Activated gamma-delta T cell (primary cell): ENCODE measurements around the gene DCXR.
A peak's percentile ranks its signal among the peaks of the same experiment; 100 is the strongest.

ENCODE experiments used
- DNase-seq: peaks from one replicate; lab custom pipeline; 2025; lab: John Stamatoyannopoulos, UW

DCXR gene

DNA sequence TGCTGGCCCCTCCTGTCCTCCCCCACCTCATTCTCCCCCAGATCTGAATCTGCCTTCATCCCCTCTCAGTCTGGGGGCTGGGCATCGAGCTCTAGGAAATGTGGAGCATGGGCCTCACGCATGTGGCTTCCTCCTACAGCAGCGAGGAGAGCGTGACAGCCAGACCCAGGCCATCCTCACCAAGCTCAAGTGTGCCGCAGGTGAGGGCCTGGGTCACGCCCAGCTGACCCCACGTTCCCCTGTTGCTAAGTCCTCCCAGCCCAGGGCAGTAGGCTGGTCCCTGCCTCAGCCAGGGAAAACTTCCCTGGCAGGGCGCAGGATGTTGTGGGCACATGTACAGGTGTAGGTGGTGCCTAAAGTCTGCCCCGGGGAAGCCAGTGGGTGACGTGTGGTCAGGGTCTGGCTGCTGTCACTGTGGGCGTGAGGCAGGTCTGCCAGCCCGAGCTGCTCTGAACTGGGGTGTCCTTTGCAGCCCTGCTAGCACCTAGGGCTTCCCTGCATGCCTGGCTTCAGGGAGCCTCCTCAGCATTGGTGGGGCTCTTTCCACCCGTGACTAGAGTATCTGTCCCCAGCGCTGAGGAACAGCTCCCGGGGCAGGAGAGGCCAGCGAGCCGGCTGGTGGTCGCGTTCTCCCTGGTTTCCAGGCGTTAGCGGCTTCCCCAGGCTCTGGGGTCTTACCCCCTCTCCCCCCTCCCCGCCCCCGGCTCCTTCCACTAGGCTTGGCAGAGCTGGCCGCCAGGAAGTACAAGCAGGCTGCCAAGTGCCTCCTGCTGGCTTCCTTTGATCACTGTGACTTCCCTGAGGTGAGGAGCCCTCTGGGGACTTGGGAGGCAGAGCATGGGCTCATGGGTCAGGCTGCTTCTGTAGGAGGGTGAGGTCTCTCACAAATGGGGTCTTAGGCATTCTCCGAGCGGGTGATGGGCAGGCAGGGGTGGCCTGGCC lies 17.8 kb upstream of the DCXR start:
- no peak for DNase-seq

DNA sequence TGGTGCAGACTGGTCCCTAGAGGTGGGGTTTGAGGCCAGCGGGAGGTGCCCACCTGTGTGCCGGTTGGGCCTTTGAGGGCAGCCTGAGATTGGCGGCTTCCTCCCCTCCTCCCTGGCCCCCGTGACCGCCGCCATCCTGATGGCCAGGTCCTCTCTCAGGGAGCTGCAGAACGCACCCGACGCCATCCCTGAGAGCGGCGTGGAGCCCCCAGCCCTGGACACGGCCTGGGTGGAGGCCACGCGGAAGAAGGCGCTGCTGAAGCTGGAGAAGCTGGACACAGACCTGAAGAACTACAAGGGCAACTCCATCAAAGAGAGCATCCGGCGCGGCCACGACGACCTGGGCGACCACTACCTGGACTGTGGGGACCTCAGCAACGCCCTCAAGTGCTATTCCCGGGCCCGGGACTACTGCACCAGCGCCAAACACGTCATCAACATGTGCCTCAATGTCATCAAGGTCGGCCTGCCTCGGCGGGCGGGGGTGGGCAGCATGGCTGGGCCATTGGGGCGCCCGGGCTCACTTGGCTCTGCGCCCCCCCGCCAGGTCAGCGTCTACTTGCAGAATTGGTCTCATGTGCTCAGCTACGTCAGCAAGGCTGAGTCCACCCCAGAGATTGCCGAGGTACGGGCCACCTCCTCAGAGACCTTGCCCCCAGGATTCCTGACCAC lies 17.0 kb upstream of the DCXR start:
- DNase-seq, result no peak

DNA sequence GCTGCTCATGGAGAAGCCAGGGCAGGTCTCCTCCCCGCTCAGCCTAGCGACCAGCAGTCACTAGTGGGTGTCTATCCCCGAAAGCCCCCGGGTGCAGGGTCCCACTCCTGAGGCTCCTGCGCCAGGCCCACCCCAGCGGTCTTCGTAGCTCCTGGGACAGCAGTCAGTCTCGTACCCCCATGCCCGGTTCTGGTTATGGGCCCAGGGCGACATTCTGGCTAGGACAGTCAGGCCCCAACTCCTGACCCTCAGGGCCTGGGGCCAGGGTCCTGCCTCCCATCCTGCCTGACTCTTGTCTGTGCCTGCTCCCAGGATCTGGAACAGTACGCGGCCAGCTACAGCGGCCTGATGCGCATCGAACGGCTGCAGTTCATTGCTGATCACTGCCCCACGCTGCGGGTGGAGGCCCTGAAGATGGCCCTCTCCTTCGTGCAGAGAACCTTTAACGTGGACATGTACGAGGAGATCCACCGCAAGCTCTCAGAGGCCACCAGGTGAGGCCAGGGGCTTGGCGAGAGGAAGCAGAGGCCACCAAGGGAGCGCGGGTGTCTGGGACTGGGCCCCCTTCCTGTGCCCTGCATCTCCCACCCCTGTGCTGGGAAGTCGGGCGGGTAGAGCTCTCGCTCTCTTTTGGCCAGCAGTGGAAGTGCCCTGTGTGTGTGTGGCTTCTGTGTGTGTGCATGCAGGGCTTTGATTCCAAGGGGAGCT lies 16.2 kb upstream of the DCXR start:
- no peak for DNase-seq

DNA sequence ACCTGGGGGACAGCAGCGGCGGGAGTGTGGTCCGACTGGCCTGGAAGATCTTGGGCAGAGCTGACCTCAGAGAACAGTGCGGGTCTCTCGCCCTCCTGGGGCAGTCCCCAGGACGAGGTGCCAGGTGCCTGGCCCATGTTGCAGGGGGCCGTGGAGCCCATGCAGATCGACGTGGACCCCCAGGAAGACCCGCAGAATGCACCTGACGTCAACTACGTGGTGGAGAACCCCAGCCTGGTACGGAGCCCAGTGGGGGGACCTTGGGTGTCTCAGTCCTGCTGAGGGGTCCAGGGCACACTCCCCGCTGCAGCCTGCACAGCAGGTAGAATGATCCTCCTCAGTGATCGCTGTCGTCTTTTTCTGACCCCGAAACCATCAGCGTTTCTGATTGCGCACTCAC lies 15.6 kb upstream of the DCXR start:
- no peak for DNase-seq

DNA sequence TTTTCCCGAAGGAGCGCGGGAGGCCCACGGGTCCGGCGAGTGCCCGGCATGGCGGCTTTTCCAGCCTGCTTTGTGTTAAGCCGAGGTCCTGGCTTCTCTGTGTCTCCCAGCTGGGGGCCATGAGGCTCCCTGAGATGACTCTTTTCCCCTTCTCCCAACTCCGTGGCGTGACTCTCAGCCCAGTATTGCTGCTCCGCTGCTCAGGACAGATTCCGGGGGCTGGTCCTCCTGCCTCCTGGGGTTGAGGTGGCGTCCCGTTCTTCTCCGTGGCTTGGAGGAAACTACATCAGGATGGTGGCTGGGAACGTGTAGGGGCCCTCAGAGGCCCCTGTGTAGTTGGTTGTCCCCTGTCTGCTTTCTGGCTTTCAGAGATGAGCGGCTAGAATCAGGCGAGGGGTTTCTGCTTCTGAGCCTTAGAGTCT lies 15.2 kb upstream of the DCXR start:
- no peak for DNase-seq

DNA sequence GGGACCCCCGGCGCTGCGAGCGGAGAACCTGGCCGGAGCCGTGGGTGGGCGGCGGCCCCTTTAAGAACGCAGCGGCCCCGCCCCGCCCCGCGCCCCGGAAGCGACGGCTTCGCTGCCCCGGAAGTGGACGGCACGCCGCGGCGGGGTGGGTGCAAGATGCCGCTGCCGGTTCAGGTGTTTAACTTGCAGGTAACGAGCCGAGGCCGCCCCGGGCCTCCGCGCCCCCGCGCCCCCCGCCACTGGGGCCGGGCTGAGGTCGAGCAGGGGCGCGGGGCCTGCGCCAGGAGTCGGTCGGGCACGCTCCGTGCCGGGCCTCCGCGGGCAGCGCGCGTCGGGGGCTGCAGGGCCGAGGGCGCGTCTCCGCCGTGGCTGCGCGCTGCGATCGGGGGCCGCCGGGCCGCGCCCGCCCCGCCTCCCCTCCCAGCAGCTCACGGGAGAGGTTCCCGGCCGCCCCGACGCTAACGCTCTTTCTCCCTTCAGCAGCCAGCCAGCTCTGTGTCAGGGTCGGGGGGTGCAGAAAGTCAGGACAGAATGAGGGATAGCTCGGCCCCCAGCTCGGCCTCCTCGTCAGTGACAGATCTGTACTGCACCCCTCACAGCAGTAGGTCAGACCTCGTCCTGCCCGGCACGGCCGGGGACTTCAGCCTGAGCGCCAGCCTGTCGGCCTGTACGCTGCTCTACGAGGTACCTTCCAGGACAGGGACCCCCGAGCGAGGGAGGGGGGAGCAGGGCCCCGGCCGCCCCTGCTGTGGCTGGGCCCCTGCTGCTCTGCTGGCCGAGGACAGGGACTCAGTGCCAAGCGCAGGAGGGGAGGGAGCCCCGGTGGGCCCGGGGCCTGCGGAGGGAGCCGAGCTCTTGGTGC lies 14.5 kb upstream of the DCXR start, which contains the start of the genes GPS1 and RFNG:
Gene GPS1 (plus strand): TSS at position 123 of the 862 bp plus-strand sequence. CDS start 34 bp downstream, at position 157.
Gene RFNG (minus strand): TSS at position 36 of the 862 bp plus-strand sequence. CDS start 45 bp downstream, outside the sequence.
- DNase-seq, result peak; percentile 70

DNA sequence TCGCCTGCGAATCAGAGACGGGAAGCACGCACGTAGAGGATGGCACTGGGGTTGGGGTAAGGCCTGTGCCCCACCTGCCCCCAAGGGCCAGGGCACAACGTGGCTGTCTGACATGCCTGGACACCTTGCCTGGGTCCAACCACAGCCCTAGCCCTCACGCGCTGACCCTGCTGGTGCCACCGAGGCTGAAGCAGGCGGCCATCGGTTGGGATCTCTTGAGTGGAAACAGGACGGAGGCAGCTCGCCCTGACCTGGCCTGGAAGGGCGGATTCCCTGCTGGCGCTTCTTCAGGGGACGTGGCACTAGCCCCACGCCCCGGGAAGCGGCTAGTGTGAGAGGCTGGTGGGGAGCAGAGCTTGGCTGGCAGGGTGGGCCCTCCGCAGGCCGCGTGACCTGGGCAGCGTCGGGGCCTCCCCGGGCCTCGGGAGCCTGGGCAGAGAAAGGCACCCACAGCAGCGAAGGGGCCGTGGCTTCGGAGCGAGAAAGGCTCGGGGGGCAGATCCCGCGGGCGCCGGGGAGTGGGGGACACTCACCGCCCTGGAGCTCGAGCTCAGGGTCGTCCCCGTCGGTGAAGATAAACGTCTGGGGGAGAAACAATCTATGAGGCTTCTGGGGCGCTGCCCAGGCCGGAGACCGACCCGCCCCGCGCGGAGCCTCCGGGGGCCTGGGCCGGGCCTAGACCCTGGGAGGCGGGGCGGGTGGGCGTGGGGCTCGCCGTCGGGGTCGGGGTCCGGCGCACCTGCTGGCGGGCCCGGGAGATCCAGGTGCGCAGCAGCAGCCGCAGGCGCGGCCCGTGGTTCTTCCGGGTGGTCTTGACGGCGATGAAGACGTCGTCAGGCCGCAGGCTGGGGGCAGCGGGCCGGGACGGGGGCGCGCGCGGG lies 13.5 kb upstream of the DCXR start:
- DNase-seq, result no peak

DNA sequence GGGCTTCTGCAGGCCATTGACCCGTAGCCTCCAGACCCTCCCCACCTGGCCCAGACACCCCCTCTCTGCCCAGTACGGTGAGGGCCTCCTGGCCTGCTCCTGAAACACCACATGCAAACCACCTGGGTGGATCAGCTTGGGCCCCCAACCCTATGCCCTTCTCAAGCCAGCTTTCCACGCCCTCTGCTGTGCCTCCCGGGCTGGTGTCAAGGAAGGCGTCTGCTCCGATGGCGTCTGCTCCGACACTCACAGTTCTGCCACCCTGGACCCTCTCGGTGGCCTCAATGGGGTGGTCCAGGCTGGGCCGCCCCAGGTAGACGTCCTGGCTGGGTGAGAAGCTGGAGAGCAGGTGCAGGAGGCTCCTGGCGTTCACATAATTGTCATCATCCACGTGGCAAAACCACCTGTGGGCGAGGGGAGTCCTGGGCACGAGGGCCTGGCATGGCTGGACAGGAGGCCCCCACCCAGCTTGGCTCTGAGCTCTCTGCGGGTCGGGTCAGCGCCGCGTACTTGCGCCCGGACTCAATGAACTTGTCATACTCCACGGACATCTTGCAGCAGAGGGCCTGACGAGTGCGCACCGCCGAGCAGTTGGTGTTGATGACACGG lies 12.8 kb upstream of the DCXR start:
- DNase-seq, result no peak

DNA sequence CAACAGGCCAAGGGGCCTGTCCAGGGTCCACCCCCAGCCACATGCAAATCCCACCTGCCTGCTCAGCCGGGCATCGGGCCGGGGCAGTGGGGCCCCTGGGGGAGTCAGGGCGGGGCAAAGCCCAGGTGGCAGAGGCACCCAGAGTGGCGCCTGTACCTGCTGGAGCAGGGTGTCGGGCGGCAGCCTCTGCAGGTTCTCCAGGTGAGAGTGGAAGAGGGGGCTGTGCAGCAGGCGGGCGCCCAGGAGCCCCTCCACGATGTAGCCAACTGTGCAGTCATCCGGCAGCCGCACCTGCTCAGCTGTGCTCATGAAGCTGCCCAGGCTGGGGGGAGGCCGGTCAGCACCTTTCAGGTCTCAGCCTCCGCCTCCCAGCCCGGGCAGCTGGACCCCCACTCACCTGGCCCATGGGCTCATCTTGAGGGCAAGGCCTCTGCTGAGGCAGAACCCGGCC lies 12.0 kb upstream of the DCXR start:
- DNase-seq, result no peak

DNA sequence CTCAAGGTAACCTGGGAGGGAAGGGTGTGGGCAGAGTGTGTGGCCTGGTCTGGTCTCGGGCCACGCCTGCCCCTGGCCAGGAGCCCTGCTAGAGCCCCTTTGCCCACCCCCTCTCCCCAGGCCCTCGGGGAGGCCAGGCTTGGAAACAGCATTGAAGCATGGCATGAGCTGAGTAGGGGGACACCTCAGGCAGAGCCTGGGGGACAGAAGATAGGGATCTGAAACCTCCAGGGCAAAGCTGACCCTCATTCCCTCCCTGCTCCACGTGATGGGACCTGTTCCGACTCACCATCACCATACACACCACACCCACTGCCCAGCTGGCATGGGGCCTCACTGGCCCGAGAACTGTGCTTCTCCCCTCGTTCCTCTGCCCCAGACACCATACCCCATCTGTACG lies 11.6 kb upstream of the DCXR start:
- no peak for DNase-seq

DNA sequence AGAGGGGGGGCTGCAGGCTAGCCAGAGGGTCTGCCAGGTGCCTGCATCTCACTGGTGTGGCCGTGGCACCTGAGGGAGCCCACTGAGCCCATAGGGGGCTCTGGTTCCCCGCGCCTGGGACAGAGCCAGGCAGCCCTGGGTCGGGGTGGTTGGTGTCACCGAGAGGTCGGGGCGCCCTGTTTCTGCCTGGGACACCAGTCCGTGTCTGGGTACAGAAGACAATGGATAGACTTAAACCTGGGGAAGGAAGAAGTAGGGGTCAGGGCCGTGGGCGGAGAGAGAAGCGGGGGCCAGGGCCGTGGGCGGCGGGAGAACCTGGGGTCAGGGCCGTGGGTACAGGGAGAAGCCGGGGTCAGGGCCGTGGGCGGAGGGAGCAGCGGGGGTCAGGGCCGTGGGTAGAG lies 11.1 kb upstream of the DCXR start:
- no peak for DNase-seq

DNA sequence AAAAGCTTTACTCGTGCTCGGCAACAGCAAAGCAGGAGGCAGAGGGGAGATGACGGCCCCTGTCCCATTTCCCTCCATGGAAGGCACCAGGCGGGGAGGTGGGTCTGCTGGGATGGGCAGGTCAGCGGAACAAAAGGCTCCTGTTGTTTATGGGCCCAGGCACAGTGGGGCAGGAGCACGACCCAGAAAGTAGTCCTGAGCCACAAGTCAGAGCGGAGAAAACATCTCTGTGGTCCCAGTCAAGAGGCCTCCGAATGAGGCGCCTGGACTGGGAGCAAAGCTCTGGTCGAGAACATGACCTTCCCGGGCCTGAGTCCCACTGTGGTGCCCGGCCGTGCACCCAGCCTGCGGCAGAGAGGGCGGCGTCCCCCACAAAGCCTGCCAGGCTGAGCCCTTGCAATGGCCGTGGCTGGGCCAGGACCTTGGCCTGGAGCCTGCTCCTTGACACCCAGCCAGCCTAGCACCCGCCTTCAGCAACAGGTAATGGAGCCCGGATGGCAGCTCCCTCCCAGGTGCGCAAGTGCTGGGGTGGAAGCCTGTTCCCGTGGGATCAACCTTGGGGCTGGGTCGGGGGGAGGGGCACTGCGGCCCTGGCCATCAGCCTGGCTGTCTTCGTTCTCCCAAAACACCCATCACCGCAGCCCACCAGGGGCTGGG lies 10.5 kb upstream of the DCXR start:
- DNase-seq, result no peak

DNA sequence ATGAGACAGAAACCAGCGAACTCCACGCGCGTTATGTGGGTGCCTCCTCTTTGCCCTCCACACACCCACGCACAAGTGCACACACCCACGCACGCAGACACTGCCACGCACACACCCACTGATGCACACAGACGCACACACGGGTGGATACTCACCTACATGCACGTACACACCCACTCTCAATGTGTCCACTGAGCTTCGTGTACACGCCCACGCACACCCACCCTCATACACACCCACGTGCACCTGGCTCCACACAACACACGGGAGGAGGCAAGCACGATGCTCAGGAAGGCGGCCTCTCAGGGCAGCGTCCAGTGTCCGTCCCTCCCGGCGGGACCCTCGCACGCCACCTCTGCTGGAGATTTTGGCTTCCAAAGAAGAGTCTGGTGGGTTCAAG lies 9.9 kb upstream of the DCXR start:
- no peak for DNase-seq

DNA sequence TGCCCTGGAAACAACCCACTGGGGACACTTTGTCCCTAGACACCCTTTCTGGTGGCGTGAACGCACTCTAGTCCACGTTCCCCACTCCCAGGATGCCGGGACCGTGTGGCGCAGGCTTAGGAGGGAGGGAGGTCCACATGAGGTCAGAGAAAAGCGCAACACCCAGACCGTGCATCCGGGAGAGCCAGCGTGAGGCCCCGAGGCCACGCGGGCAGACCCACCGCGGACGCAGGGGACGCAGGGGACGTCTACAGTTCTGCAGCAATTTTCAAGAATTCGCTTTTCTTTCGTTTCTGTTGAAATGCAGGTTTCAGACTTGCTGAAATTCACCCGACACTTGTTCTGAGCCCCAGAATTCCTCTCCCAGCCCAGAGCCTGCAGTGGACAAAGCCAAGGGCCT lies 9.4 kb upstream of the DCXR start:
- no peak for DNase-seq

DNA sequence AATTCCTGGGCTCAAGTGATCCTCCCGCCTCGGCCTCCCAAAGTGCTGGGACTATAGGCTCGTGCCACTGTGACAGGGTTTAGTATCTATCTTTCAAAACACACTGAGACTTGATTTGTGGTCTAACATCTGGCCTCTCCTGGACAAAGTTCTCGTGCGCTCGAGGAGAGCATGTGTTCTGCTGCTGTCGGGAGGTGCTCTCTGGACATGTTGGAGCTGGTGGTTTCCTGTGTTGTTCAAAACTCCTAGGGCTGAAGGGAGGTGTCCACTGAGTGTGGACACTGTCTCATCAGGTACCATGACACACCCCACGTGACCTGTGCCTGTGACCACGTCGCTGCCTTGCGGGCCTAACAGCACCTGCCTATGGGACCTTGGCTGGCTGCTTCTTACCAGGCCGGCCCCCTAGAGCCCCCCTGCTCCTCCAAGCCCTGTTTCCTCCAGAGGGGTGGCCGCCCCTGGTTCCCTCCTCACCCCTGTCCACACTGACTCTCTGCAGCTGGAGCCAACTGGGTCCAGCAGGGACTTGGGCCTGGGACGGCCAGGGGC lies 8.5 kb upstream of the DCXR start:
- DNase-seq, result no peak

DNA sequence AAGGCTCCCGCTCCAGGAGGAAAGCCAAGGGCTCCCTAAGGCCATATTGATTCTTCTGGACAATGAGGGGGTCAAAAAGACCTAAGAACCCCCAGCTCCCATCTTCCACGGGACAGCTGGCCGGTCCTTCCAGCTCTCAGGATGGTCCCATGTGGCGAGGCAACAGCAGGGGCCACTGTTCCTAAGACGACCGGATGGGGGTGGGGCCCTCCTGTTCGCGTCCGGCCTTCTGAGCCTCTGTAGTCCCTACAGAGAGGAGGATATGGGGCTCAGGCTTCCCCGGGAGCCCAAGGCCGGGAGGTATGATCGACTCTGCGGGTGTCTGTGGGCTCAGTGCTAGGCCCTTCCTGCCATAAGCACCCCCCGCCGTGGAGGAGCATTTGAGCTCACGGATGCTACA lies 6.0 kb upstream of the DCXR start:
- no peak for DNase-seq

DNA sequence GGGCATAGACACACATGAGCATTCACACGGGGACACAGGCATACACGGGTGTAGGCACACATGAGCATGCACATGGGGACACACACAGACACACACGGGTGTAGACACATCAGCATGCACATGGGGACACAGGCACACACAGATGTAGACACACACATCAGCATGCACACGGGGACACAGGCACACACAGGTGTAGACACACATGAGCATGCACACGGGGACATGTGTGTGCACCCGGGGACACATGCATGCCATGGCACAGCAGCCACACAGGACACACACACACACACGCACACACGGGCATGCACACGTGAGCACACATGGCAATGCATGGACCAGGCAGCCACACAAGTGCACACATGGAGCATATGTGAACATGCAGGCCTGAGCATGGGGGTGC lies 5.2 kb upstream of the DCXR start:
- DNase-seq, result no peak

DNA sequence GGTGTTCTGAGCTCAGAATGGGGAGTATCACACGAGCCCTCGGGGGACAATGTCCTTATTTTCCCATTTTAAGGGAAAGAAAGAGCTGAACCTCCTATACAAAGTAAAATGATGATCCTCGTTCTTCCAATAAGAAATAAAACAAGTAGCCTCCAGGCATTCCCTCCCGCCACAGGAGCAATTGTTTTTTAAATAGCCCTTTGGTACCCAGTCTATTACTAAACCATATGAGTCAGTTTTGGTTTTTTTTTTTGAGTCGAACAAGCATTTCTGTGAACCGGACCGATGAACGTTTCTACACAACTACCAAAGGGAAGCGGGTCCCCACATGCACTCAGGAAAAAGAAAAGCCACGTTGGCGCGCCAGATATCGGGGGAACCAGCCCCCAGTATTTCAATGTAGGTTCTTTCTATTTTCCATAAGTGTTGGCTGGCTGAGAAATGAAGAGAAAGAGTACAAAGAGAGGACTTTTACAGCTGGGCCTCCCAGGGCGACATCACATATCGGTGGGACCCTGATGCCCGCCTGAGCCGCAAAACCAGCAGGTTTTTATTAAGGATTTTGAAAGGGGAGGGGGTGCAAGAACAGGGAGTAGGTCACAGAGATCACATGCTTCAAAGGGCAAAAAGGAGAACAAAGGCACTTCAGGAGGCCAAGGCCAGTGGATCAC lies 3.8 kb upstream of the DCXR start:
- no peak for DNase-seq
